GM21528 (cell line): ENCODE results near the gene ZSCAN16.
"Not testable (repeated sequence)": the region's sequence is repeated elsewhere in the genome, so short reads cannot be mapped to it uniquely, and the experiment has no call there.

ENCODE experiments used
- ATAC-seq: cut with Tn5 transposase; IDR thresholded peaks from one replicate; pipeline ENCODE4 v1.9.1; 2021; ENCODE audit warnings: mild to moderate bottlenecking, moderate library complexity; ENCODE audit not compliant: unreplicated experiment, low FRiP score

Gene ZSCAN16

DNA sequence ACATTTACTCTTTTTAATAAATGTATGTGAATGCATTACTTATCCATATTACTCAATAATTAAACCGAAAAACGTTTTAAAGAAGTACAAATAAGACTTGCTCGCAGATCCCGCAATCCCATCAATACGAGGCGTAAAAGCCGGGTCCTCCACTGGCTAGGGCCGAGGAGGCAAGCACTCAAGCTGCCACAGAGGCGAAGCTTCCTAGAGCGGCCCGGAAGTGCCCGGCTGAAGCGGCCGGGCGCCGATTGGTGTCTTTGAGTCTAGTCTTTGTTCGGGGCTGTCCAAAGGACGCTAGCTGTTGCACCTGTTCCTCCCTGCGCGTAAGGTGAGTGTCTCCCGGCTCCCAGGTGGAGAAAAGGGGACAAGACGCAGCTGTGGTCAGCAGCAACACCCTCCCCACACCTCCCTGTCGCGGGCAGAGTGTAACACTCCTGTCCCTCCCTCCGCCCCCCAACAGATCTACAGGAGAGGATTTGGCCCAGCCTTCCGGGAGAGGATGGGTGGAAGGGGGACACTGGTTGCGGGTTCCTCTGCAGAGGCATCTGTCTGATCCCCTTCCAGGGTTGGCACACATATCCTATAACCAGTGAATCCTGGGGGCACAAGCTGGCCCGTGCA lies at the start of gene ZSCAN16:
ZSCAN16 (plus strand) TSS at position 260 of the 621 bp plus-strand sequence. CDS start 835 bp downstream, outside the sequence.
- ATAC-seq, result peak; percentile 94

- no peak for ATAC-seq
These were observed 46.4 kb upstream of the ZSCAN16 start for GRCh38 chr6:28078050-28078449.

DNA sequence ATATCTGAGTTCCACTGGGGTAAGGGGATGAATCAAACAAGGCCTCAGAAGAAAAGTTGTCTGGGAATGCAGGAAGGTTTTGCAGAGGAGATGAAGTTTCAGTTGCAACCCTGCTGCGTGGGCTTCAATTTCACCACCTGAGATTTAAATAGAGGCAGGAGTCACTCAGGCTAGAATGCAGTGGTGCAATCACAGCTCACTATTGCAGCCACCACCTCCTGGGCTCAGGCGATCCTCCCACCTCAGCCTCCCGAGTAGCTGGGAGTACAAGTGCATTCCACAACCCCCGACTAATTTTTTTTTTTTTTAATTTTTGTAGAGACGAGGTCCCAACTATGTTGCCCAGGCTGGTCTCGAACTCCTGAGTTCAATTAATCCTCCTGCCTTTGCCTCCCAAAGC lies 45.6 kb upstream of the ZSCAN16 start:
- ATAC-seq, result no peak

DNA sequence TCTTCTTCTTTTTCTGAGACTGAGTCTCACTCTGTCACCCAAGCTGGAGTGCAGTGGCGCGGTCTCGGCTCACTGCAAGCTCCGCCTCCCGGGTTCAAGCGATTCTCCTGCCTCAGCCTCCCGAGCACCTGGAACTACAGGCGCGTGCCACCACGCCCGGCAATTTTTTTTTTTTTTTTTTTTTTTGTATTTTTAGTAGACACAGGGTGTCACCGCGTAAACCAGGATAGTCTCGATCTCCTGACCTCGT lies 44.1 kb upstream of the ZSCAN16 start, which contains the start of gene ZNF165:
ZNF165 (plus strand) TSS at position 188 of the 250 bp plus-strand sequence. CDS start 4,913 bp downstream, outside the sequence.
- ATAC-seq, result peak; percentile 20

GRCh38 chr6:28080631-28081485 lies 43.6 kb upstream of the ZSCAN16 start:
- ATAC-seq, result peak; percentile 72

DNA sequence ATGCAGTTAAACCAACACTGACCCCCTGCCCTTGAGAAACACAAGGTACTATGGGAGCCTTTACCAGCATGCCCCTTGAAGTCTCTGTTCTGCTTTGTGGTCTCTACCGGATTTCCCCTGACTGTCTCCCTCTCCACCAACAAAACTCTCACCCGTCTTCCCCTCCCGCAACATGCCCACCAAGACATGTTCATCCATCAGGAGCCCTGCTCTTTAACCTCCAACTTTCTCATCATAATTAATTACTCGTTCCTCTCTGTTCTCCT lies 43.0 kb upstream of the ZSCAN16 start:
- ATAC-seq, result peak; percentile 51

GRCh38 chr6:28082939-28083338 lies 41.5 kb upstream of the ZSCAN16 start:
- ATAC-seq, result no peak

- ATAC-seq, result no peak
These were observed 35.4 kb upstream of the ZSCAN16 start for GRCh38 chr6:28089054-28089453.

- no peak for ATAC-seq
These were observed 33.4 kb upstream of the ZSCAN16 start for GRCh38 chr6:28090917-28091586.

GRCh38 chr6:28102222-28102621 lies 22.2 kb upstream of the ZSCAN16 start:
- not testable (repeated sequence) for ATAC-seq

GRCh38 chr6:28102699-28103098 lies 21.7 kb upstream of the ZSCAN16 start:
- not testable (repeated sequence) for ATAC-seq

- ATAC-seq, result peak; percentile 97
These were observed 19.8 kb upstream of the ZSCAN16 start for GRCh38 chr6:28104392-28105244.

DNA sequence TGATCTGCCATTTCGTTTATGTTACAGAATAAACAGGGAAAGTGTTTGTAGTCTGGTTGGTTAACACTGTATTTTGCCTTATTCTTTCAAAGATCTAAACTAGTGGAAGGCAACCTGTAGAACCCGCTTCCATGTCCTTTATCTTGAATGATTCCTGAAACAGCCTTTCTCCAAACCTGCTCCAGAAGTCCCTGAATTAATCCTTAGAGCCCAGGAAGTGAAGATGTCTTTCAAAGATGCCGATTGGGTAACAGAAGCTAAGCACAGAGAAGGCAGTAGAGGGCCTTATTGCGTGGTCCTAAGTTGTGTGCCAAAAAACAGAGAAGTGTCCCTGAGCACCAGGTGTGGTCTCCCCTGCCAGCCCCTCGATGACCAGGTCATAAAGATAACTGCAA lies 19.2 kb upstream of the ZSCAN16 start:
- ATAC-seq, result peak; percentile 23

DNA sequence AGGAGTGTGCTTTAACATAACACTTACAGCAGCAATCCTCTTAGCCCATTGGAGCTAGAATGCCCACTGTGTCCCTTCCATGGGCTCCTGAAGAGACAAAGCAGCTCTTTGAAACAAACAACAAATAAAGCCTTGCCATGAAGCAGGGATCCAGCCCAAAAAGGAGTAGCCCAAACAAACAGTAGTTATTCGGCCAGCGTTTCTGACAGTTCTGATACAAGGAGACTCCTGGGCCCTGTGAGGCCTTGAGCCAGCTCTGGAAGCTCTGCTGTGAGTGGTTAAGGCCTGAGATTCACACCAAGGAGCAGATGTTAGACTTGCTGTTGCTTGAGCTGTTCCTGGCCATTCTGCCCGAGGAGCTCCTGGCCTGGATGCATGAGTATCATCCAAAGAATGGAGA lies 16.9 kb upstream of the ZSCAN16 start:
- no peak for ATAC-seq

DNA sequence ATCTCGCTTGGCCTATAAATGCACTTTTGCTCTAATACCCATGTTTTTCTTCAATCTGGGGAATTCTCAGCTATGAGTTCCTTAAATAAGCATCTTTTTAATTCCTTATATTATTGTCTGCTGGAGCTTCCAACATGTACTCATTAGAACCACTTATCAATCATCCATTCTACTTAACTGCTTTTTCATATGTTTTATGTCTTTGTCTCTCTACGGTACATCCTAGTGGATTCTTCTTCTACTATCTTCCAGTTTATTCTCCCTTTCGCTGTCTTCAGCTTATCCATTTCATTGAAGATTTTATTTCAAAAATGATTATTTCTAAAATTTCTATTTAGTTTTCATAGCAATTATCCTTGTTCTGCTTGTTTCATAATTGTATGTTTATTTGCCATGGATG lies 12.4 kb upstream of the ZSCAN16 start:
- no peak for ATAC-seq

- ATAC-seq, result no peak
These were observed 8.6 kb upstream of the ZSCAN16 start for GRCh38 chr6:28115799-28116198.

DNA sequence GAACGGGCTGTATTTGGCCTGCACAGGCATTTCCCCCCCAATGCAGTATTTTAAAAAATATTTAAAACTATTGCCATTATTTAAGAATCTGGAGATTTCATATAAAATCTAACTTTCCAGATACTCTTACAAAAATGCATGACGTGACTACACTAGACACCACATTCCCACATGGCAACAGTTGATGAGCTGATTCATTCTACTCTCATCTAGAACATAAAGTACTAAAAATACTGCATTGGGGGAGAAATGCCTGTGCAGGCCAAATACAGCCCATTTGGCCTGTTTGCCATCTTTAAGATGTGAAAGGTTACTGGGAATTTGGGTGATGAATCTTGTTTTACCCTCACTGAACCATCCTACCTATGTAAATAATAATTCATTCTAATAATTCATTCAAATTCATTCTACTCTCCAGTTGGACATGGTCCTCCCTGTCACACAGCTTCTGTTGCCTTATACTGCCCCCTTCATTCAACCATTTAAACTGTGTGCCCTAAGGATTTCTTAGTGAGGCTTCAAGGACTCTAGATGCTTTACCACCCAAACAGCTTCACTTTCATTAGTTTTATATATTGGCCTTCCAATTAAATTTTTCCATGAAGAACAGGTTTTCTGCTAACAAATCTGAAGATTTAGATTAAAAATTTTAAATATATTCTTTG lies 6.9 kb upstream of the ZSCAN16 start:
- ATAC-seq, result no peak

DNA sequence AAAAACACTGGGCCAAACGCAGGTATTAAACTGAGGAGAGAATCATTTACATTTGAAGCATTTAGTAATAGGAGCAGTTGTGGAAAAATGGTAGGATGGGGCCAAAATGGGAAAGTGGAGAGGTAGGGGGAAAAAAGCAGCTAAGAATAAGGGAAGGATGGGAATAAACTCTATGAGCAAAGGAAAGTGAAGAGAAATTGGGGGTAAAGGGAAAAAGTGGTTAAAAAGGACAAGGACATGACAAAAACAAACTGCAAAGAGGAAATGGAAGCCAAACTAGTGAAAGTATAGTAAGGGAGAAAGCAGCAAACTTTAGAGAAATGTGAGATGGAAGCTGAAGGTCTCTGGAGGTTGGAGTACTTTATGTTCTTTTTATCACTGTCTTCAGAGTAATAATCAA lies 6.2 kb upstream of the ZSCAN16 start:
- no peak for ATAC-seq

- no peak for ATAC-seq
These were observed 2.5 kb upstream of the ZSCAN16 start for GRCh38 chr6:28121876-28122275.

DNA sequence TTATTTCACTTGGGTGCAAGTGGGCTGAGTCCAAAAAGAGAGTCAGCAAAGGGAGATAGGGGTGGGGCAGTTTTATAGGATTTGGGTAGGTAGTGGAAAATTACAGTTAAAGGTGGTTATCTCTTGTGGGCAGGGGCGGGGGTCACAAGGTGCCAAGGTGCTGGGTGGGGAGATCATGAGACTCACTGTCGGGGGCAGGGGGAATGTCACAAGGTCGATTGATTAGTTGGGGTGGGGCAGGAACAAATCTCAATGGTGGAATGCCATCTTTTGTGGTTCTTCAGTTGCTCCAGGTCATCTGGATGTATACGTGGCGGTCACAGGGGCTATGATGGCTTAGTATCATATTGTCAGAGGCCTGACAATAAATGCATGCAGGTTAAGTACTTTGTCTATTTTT lies 2.1 kb upstream of the ZSCAN16 start:
- ATAC-seq, result not testable (repeated sequence)
